Measurements from ENCODE around the gene OR51F2.
A peak's percentile ranks its signal among the peaks of the same experiment; 100 is the strongest.
"Not testable (repeated sequence)": the region's sequence is repeated elsewhere in the genome, so short reads cannot be mapped to it uniquely, and the experiment has no call there.

Gene OR51F2

GRCh38 chr11:4821021-4821420, at the start of gene OR51F2:
TSS of gene OR51F2 (plus strand) at chr11:4821321. CDS start at chr11:4821422, 101 bp downstream.
- no peak for DNase-seq

GRCh38 chr11:4782454-4782853, 38.7 kb upstream of the OR51F2 start:
- no peak for DNase-seq

GRCh38 chr11:4797206-4797605, 23.9 kb upstream of the OR51F2 start:
- DNase-seq: no peak

- no peak for DNase-seq
Observed at GRCh38 chr11:4798427-4799183, 22.5 kb upstream of the OR51F2 start.

- DNase-seq: not testable (repeated sequence)
Observed at GRCh38 chr11:4801316-4801715, 19.8 kb upstream of the OR51F2 start.

GRCh38 chr11:4804280-4804679, 16.8 kb upstream of the OR51F2 start, which contains the start of gene OR52R1:
TSS of gene OR52R1 (minus strand) at chr11:4804380. CDS start at chr11:4804380, 0 bp downstream.
- no peak for DNase-seq

- DNase-seq: no peak
Observed at GRCh38 chr11:4808476-4808875, 12.6 kb upstream of the OR51F2 start.

- no peak for DNase-seq
Observed at GRCh38 chr11:4809246-4809645, 11.9 kb upstream of the OR51F2 start.

GRCh38 chr11:4825132-4825531, 4.0 kb downstream of the OR51F2 start:
- no peak for DNase-seq

GRCh38 chr11:4826425-4826824, 5.3 kb downstream of the OR51F2 start:
- peak; percentile 71 for DNase-seq

- no peak for DNase-seq
Observed at GRCh38 chr11:4830346-4830745, 9.2 kb downstream of the OR51F2 start.

GRCh38 chr11:4830909-4831308, 9.8 kb downstream of the OR51F2 start:
- DNase-seq: no peak

GRCh38 chr11:4839851-4840549, 18.9 kb downstream of the OR51F2 start:
- DNase-seq: no peak

- no peak for DNase-seq
Observed at GRCh38 chr11:4848908-4849532, 27.9 kb downstream of the OR51F2 start, which contains the start of gene OR51S1. TSS of gene OR51S1 (minus strand) at chr11:4849208. CDS start at chr11:4849208, 0 bp downstream.

GRCh38 chr11:4851033-4851432, 29.9 kb downstream of the OR51F2 start:
- no peak for DNase-seq

GRCh38 chr11:4854286-4854685, 33.2 kb downstream of the OR51F2 start:
- DNase-seq: not testable (repeated sequence)

GRCh38 chr11:4862447-4863236, 41.5 kb downstream of the OR51F2 start:
- DNase-seq: no peak

GRCh38 chr11:4863876-4864275, 42.8 kb downstream of the OR51F2 start:
- no peak for DNase-seq

- no peak for DNase-seq
Observed at GRCh38 chr11:4865855-4866254, 44.7 kb downstream of the OR51F2 start.

All from DMS153 (cell line).